DOHH2 (cell line): ENCODE results near the gene GDAP1L1.

ENCODE experiments used
- H3F3A ChIP-seq: fragments of 200-600 bp; sonication (generic), shearing (Covaris generic); 2 replicates; pipeline ENCODE4 v1.6.0; 2016; ENCODE audit warnings: antibody characterized with exemption, mild to moderate bottlenecking; ENCODE audit not compliant: control insufficient read depth, insufficient read depth
- H3K27ac ChIP-seq: fragments of 200-600 bp; sonication (generic); 2 replicates; pipeline ENCODE4 v1.5.1; 2014; ENCODE audit warnings: low read depth, mild to moderate bottlenecking, low read length, moderate library complexity
- H3K27me3 ChIP-seq: fragments of 200-600 bp; sonication (generic); 2 replicates; pipeline ENCODE4 v1.6.1; 2014; ENCODE audit warnings: mild to moderate bottlenecking, low read length, mixed read lengths; ENCODE audit not compliant: control insufficient read depth
- H3K36me3 ChIP-seq: fragments of 200-600 bp; sonication (generic); 2 replicates; pipeline ENCODE4 v1.6.1; 2014; ENCODE audit warnings: mild to moderate bottlenecking, low read length, moderate library complexity, mixed read lengths; ENCODE audit not compliant: control insufficient read depth
- H3K4me1 ChIP-seq: fragments of 200-600 bp; sonication (generic); 2 replicates; pipeline ENCODE4 v1.6.1; 2014; ENCODE audit warnings: mild to moderate bottlenecking, low read length, mixed read lengths; ENCODE audit not compliant: control insufficient read depth
- H3K4me2 ChIP-seq: fragments of 200-600 bp; sonication (generic); 2 replicates; pipeline ENCODE4 v1.6.0; 2014; ENCODE audit warnings: mild to moderate bottlenecking, low read length, moderate library complexity
- H3K4me3 ChIP-seq: fragments of 200-600 bp; sonication (generic); 2 replicates; pipeline ENCODE4 v1.5.1; 2014; ENCODE audit warnings: mild to moderate bottlenecking, low read length, mixed read lengths
- H3K79me2 ChIP-seq: fragments of 200-600 bp; sonication (generic); 2 replicates; pipeline ENCODE4 v1.6.1; 2014; ENCODE audit warnings: mild to moderate bottlenecking, low read length, mixed read lengths; ENCODE audit not compliant: control insufficient read depth
- H3K9me2 ChIP-seq: fragments of 200-600 bp; sonication (generic); replicated peaks from 2 replicates; pipeline ENCODE4 v1.6.1; 2014; ENCODE audit warnings: mild to moderate bottlenecking, low read length, mixed read lengths; ENCODE audit not compliant: control insufficient read depth
- H3K9me3 ChIP-seq: fragments of 200-600 bp; sonication (generic); 2 replicates; pipeline ENCODE4 v1.6.1; 2014; ENCODE audit warnings: antibody characterized with exemption, low read length, mixed read lengths; ENCODE audit not compliant: control insufficient read depth, insufficient read depth
- H4K20me1 ChIP-seq: fragments of 200-600 bp; sonication (generic); 2 replicates; pipeline ENCODE4 v1.6.0; 2014; ENCODE audit warnings: low read depth, mild to moderate bottlenecking, antibody characterized with exemption, low read length, moderate library complexity; ENCODE audit not compliant: control insufficient read depth, insufficient read depth
- EZH2phosphoT487 ChIP-seq: fragments of 200-600 bp; sonication (generic); IDR thresholded peaks from 2 replicates; pipeline ENCODE4 v1.6.1; 2017; ENCODE audit warnings: borderline replicate concordance, mild to moderate bottlenecking, antibody characterized with exemption, low read length, moderate library complexity, mixed read lengths
- TF ChIP-seq, protein P1 (sequence below): fragments of 200-600 bp; sonication (generic); IDR thresholded peaks from one replicate; pipeline ENCODE4 v1.5.1; 2014; ENCODE audit warnings: antibody characterized with exemption, mild to moderate bottlenecking, low read depth, low read length; ENCODE audit not compliant: poor library complexity, severe bottlenecking

The GDAP1L1 gene

GRCh38 chr20:44271915-44272663, 25.0 kb downstream of the GDAP1L1 start:
- Histone ChIP-seq H3K27me3 (no peaks in the 10 kb centered on the region; the same call in 1 of the 2 replicates), H3K4me2 (no peak overlapping the region)

DNA sequence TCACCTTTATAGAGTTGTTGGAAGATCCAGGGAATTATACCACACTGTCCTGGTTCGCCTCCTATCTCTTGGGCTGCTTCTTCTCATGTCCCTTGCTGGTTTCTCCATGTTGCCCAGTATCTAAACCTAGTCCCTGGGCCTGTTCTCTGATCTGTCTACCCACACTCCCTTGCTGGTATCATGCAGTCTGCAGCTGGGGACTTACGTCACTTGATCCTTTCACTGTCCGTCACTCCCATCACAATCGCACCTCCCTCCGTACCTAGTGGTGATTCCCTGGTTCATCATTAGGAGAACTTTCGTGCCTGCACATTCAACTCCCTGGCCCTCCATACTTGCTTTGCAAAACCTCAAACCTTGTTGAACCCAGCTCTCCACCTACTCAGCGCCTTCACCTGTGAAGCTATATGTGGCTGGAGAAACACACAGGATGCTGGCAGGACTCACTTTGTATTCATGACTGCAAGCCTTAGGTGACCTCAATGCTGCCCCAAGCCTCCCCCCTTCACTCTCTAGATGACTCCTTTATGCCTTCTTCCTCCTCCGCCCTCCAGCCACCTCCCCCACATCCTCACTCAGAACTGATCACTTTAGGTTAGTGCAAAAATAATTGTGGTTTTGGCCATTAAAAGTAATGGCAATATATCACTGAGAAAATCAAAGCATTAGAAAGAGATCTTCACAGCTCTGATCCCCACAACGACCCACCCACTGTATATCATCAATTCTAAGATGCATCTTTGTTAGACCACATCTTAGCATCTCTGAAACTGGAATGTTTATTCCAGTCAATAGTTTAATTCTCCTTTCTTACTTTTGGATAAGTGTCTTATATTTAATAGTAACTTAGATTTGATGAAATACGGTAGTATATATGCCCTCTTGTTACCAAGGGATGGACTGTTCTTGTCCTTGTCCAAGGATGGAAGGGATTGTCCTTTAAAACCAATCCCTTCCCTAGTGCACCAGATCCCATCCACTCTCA, 26.4 kb downstream of the GDAP1L1 start:
- Histone ChIP-seq H3K4me2 (no peak overlapping the region), H4K20me1 (no peaks in the 10 kb centered on the region), H3K27me3 (peaks cover 3% of the 10 kb centered on the region; the same call in 1 of the 2 replicates), H3K79me2 (no peaks in the 10 kb centered on the region), H3K9me3 (no peaks in the 10 kb centered on the region), H3K4me3 (no peak overlapping the region), H3F3A (no peaks in the 10 kb centered on the region), H3K4me1 (no peaks in the 10 kb centered on the region), H3K36me3 (no peaks in the 10 kb centered on the region), H3K27ac (no peak overlapping the region), H3K9me2 (no peaks in the 10 kb centered on the region)
- TF ChIP-seq, protein P1, sequence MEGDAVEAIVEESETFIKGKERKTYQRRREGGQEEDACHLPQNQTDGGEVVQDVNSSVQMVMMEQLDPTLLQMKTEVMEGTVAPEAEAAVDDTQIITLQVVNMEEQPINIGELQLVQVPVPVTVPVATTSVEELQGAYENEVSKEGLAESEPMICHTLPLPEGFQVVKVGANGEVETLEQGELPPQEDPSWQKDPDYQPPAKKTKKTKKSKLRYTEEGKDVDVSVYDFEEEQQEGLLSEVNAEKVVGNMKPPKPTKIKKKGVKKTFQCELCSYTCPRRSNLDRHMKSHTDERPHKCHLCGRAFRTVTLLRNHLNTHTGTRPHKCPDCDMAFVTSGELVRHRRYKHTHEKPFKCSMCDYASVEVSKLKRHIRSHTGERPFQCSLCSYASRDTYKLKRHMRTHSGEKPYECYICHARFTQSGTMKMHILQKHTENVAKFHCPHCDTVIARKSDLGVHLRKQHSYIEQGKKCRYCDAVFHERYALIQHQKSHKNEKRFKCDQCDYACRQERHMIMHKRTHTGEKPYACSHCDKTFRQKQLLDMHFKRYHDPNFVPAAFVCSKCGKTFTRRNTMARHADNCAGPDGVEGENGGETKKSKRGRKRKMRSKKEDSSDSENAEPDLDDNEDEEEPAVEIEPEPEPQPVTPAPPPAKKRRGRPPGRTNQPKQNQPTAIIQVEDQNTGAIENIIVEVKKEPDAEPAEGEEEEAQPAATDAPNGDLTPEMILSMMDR, result no peak
- TF ChIP-seq EZH2phosphoT487, result no peak

More at GRCh38 chr20:44271915-44272663, 25.0 kb downstream of the GDAP1L1 start:
- Histone ChIP-seq H4K20me1 (no peaks in the 10 kb centered on the region), H3K79me2 (no peaks in the 10 kb centered on the region), H3K36me3 (no peaks in the 10 kb centered on the region), H3K4me1 (no peaks in the 10 kb centered on the region), H3K9me3 (no peaks in the 10 kb centered on the region), H3K4me3 (no peak overlapping the region), H3K9me2 (no peaks in the 10 kb centered on the region), H3K27ac (no peak overlapping the region), H3F3A (no peaks in the 10 kb centered on the region)
- TF ChIP-seq EZH2phosphoT487, result no peak
- TF ChIP-seq, protein P1, result peak; percentile 57

DNA sequence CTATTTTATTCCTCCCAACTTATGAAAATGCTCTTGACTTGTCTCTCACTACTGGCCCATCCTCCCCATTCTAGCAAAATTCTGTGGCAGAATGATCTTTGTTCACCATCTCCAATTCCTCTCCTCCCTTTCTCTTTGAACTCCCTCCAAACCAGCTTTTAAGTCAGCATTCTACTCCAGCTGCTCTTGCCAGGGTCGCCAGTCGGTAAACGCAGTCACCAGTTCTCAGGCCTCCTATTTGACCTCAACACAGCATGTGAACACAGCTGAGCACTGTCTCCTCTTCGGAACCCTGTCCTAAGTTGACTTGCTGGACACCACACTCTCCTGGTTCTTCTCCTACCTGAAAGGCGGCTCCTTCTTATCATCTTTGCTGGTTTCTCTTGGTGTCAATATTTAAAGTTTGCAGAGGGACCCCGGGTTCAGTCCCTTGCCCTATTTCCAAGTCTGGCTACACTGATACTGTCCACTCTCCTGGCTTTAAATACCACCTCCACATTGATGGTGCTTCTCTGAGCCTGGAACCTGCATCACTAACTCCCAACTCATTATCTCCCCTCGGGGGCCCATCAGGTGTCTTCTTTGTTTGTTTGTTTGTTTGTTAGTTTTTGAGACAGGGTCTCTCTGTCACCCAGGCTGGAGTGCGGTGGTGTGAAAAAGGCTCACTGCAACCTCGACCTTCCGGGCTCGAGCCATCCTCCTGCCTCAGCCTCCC, 27.4 kb downstream of the GDAP1L1 start:
- H3K36me3 ChIP-seq, result no peaks in the 10 kb centered on the region
- no peaks in the 10 kb centered on the region for H3K9me3 ChIP-seq
- no peaks in the 10 kb centered on the region for H3K9me2 ChIP-seq
- H4K20me1 ChIP-seq, result no peaks in the 10 kb centered on the region
- peaks cover 5% of the 10 kb centered on the region; the same call in 1 of the 2 replicates for H3K27me3 ChIP-seq
- H3K79me2 ChIP-seq, result no peaks in the 10 kb centered on the region
- no peak overlapping the region for H3K4me2 ChIP-seq
- no peaks in the 10 kb centered on the region for H3K4me1 ChIP-seq
- no peak overlapping the region for H3K27ac ChIP-seq
- no peaks in the 10 kb centered on the region for H3F3A ChIP-seq
- TF ChIP-seq EZH2phosphoT487, result no peak
- TF ChIP-seq, protein P1, result no peak
- H3K4me3 ChIP-seq, result no peak overlapping the region
